Measurements from ENCODE around the gene DHX29. TPM values are rescaled to one million over a fixed set of nuclear protein-coding genes. Genes with fewer than 3 reads are reported as not detected.

The DHX29 gene
- total RNA-seq, 1 experiment from 2014 or later, result 30.3 TPM

DNA sequence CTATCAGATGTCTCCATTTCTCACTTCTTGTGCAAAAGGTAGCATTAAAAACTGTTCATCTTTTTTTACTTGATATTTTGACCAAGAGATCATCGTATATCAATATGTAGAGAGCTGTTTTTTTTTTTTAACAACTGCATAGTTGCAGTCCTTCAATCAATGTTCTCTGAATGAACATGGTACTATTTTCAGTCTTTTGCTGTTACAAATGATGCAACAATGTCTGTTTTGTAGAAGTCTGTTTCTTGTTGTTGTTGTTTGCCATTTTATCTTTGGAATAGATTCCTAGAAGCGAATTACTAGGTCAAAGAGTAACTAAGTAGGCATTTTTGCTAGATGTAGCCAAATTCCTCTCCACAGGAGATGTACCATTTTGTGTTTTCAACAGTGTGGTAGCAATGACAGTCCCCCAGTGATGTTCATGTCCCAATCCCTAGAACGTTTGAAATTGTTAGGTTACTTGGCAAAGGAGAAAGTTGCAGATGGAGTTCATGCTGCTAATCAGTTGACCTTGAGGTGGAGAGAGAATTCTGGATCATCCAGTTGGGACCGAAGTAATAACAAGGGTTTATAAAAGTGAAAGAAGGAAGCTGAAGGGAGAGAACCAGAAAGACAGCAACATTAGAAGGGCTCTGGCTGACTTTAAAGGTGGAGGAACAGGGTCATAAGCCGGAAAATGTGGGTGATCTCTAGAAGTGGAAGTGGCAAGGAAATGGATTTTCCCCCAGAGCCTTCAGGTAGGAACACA, 6.5 kb upstream of the DHX29 start:
- Histone ChIP-seq H3K23ac (ENCODE audit: insufficient read length, low read depth, low read length) (no peak overlapping the region), H2BK15ac (ENCODE audit: low read depth, low read length) (no peak overlapping the region), H3K4ac (ENCODE audit: low read depth, low read length) (no peak overlapping the region), H2BK20ac (ENCODE audit: low read depth, low read length, poor library complexity, severe bottlenecking) (no peak overlapping the region), H4K5ac (ENCODE audit: insufficient read length, low read depth, low read length) (no peak overlapping the region), H3K9me3 (ENCODE audit: control insufficient read depth, low read depth, low read length) (no peaks in the 10 kb centered on the region), H2BK5ac (ENCODE audit: insufficient read length, low read length) (no peak overlapping the region), H3K4me1 (ENCODE audit: insufficient read depth, low read length) (no peaks in the 10 kb centered on the region; the same call in 1 of the 2 replicates), H4K8ac (replicated peaks; ENCODE audit: insufficient read length, low read depth, low read length) (no peak overlapping the region), H4K20me1 (ENCODE audit: control insufficient read depth, insufficient read depth, insufficient read length) (no peaks in the 10 kb centered on the region), H2BK12ac (ENCODE audit: insufficient read length, low read depth, low read length) (no peak overlapping the region), H3K9ac (ENCODE audit: extremely low read depth, insufficient read length, low read length) (no peak overlapping the region), H2AFZ (ENCODE audit: low read length) (no peak overlapping the region), H4K91ac (ENCODE audit: insufficient read length, low read depth, low read length) (no peak overlapping the region), H3K27ac (ENCODE audit: insufficient read length, low read depth, low read length) (no peak overlapping the region), H3K4me2 (ENCODE audit: insufficient read depth, insufficient read length, low read length) (no peak overlapping the region), H2BK120ac (ENCODE audit: low read depth, low read length, poor library complexity, severe bottlenecking) (no peak overlapping the region), H3K79me2 (ENCODE audit: insufficient read depth, low read length) (peaks cover 54% of the 10 kb centered on the region; the same call in 1 of the 2 replicates), H2AK5ac (ENCODE audit: insufficient read length, low read length) (no peak overlapping the region), H3K56ac (ENCODE audit: insufficient read length, low read depth, low read length) (no peak overlapping the region), H3K18ac (ENCODE audit: insufficient read length, low read depth, low read length) (no peak overlapping the region), H3K79me1 (ENCODE audit: insufficient read depth, low read depth, low read length, poor library complexity, severe bottlenecking) (no peaks in the 10 kb centered on the region), H3K23me2 (ENCODE audit: insufficient read length, low read depth, low read length, poor library complexity, severe bottlenecking) (no peaks in the 10 kb centered on the region), H3K27me3 (ENCODE audit: insufficient read depth, low read length) (no peaks in the 10 kb centered on the region), H3T11ph (ENCODE audit: low read length) (no peak overlapping the region), H3K14ac (ENCODE audit: insufficient read depth, low read length) (no peak overlapping the region)
- Mint-ChIP-seq H3K27me3 (ENCODE audit: low read depth) (no peaks in the 10 kb centered on the region), H3K27ac (peak overlapping the region; percentile 9 to 38 (median 36); a peak in 3 of 7 replicates), H3K36me3 (ENCODE audit: insufficient read depth in 1 of 3, low read depth in 3 of 3) (peaks cover 23 to 38% (median 30%) of the 10 kb centered on the region in 3 experiments), H3K9me3 (peaks cover 0 to 4% of the 10 kb centered on the region in 2 experiments; a peak in 1 of 5 replicates), H3K4me1 (peaks cover 7 to 18% of the 10 kb centered on the region in 2 experiments), H3K4me3 (no peak overlapping the region)
- no CpG with 5 or more reads among the region's 5 CpGs for WGBS (ENCODE audit: extremely low coverage, insufficient read length, low lambda C conversion rate)
- TF ChIP-seq, protein P1, sequence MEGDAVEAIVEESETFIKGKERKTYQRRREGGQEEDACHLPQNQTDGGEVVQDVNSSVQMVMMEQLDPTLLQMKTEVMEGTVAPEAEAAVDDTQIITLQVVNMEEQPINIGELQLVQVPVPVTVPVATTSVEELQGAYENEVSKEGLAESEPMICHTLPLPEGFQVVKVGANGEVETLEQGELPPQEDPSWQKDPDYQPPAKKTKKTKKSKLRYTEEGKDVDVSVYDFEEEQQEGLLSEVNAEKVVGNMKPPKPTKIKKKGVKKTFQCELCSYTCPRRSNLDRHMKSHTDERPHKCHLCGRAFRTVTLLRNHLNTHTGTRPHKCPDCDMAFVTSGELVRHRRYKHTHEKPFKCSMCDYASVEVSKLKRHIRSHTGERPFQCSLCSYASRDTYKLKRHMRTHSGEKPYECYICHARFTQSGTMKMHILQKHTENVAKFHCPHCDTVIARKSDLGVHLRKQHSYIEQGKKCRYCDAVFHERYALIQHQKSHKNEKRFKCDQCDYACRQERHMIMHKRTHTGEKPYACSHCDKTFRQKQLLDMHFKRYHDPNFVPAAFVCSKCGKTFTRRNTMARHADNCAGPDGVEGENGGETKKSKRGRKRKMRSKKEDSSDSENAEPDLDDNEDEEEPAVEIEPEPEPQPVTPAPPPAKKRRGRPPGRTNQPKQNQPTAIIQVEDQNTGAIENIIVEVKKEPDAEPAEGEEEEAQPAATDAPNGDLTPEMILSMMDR (conservative IDR thresholded peaks at IDR 0.05), result no peak
- DNase-seq, result no peak

Data from H9 (cell line).